IMR-90 (cell line): Measurements from ENCODE around the gene TTC7B. TPM values are rescaled to one million over a fixed set of nuclear protein-coding genes. Genes with fewer than 3 reads are reported as not detected.

ENCODE experiments used
- ATAC-seq: fragments of 200-7000 bp; cut with Tn5 transposase; 2 replicates; pipeline ENCODE4 v1.9.1; 2020; ENCODE audit warnings: low read depth, mild to moderate bottlenecking, moderate library complexity
- BruUV-seq: library from RNA; stranded (reverse); fragments of 400-500 nt; replicated peaks from 2 replicates; lab custom pipeline; 2021; lab: Mats Ljungman, UMichigan
- CTCF ChIA-PET: fragments of 300-600 bp; formaldehyde crosslinking; extraction: SDS; loops from one replicate; lab custom pipeline; 2021; ENCODE audit warnings: antibody characterized with exemption; lab: Yijun Ruan, JAX
- POLR2A ChIA-PET: fragments of 300-600 bp; sonication (Branson Sonifier 250); formaldehyde crosslinking; loops from one replicate; lab custom pipeline; 2022; ENCODE audit warnings: antibody characterized with exemption; ENCODE audit not compliant: unreplicated experiment; lab: Charles Lee
- DNase-seq: peaks from one replicate; pipeline ENCODE4 v3.0.0; 2013
- H2AFZ ChIP-seq: replicated peaks from 2 replicates; pipeline ENCODE3; 2013; ENCODE audit warnings: low read length, mild to moderate bottlenecking; ENCODE audit not compliant: poor library complexity
- H2AK5ac ChIP-seq: 2 replicates; pipeline ENCODE4 v1.6.1; 2013; ENCODE audit warnings: low read depth, low read length, inconsistent platforms
- H2AK9ac ChIP-seq: replicated peaks from 2 replicates; pipeline ENCODE3; 2013; ENCODE audit warnings: mild to moderate bottlenecking, low read depth, low read length, moderate library complexity; ENCODE audit not compliant: poor library complexity
- H2BK120ac ChIP-seq: 2 replicates; pipeline ENCODE4 v1.6.1; 2013; ENCODE audit warnings: low read depth, low read length, inconsistent platforms
- H2BK15ac ChIP-seq: 3 replicates; pipeline ENCODE4 v1.6.1; 2013; ENCODE audit warnings: low read depth, low read length, inconsistent platforms
- H2BK20ac ChIP-seq: 2 replicates; pipeline ENCODE4 v1.6.1; 2013; ENCODE audit warnings: low read depth, mild to moderate bottlenecking, inconsistent platforms, low read length, moderate library complexity
- H2BK5ac ChIP-seq: 2 replicates; pipeline ENCODE4 v1.6.1; 2013; ENCODE audit warnings: mild to moderate bottlenecking, low read depth, low read length, inconsistent platforms; ENCODE audit not compliant: poor library complexity, severe bottlenecking
- H3K14ac ChIP-seq: replicated peaks from 2 replicates; pipeline ENCODE4 v1.6.1; 2013; ENCODE audit warnings: low read depth, low read length, inconsistent platforms
- H3K18ac ChIP-seq: 2 replicates; pipeline ENCODE4 v1.6.1; 2013; ENCODE audit warnings: low read depth, low read length, control low read depth
- H3K23ac ChIP-seq: 2 replicates; pipeline ENCODE4 v1.6.1; 2013; ENCODE audit warnings: low read depth, low read length, inconsistent platforms
- H3K27ac ChIP-seq: 2 replicates; pipeline ENCODE4 v1.5.1; 2013; ENCODE audit warnings: mild to moderate bottlenecking, control low read depth, low read length; ENCODE audit not compliant: insufficient read depth
- H3K27me3 ChIP-seq: 2 replicates; pipeline ENCODE4 v1.6.1; 2013; ENCODE audit warnings: low read length; ENCODE audit not compliant: control insufficient read depth, insufficient read depth
- H3K36me3 ChIP-seq: 2 replicates; pipeline ENCODE4 v1.6.1; 2013; ENCODE audit warnings: low read length, mixed read lengths; ENCODE audit not compliant: control insufficient read depth, insufficient read depth
- H3K4ac ChIP-seq: 2 replicates; pipeline ENCODE4 v1.6.1; 2013; ENCODE audit warnings: low read depth, low read length, inconsistent platforms
- H3K4me1 ChIP-seq: 2 replicates; pipeline ENCODE4 v1.6.1; 2013; ENCODE audit warnings: low read length, mixed read lengths; ENCODE audit not compliant: control insufficient read depth, insufficient read depth
- H3K4me2 ChIP-seq: 2 replicates; pipeline ENCODE4 v1.6.1; 2013; ENCODE audit warnings: low read depth, mild to moderate bottlenecking, control low read depth, low read length, moderate library complexity
- H3K4me3 ChIP-seq: 2 replicates; pipeline ENCODE4 v1.5.1; 2013; ENCODE audit warnings: low read depth, mild to moderate bottlenecking, control low read depth, low read length, moderate library complexity; ENCODE audit not compliant: insufficient read depth
- H3K56ac ChIP-seq: 2 replicates; pipeline ENCODE4 v1.6.1; 2013; ENCODE audit warnings: low read length, inconsistent platforms; ENCODE audit not compliant: insufficient read depth; ENCODE audit errors: extremely low read depth
- H3K79me1 ChIP-seq, 2 experiments: 2 replicates each; pipeline ENCODE4 v1.6.1; 2013; ENCODE audit warnings: low read length in 2 of 2, inconsistent platforms in 1 of 2, low read depth in 1 of 2
- H3K9ac ChIP-seq: 2 replicates; pipeline ENCODE4 v1.6.1; 2013; ENCODE audit warnings: low read depth, low read length, control low read depth
- H3K9me1 ChIP-seq: 2 replicates; pipeline ENCODE4 v1.6.1; 2013; ENCODE audit warnings: low read length, inconsistent platforms; ENCODE audit not compliant: insufficient read depth
- H3K9me3 ChIP-seq: 2 replicates; pipeline ENCODE4 v1.6.1; 2013; ENCODE audit warnings: low read length; ENCODE audit not compliant: control insufficient read depth, insufficient read depth
- H4K20me1 ChIP-seq: 2 replicates; pipeline ENCODE4 v1.6.1; 2013; ENCODE audit warnings: low read length, inconsistent platforms; ENCODE audit not compliant: insufficient read depth
- H4K5ac ChIP-seq: 2 replicates; pipeline ENCODE4 v1.6.1; 2013; ENCODE audit warnings: mild to moderate bottlenecking, low read depth, low read length, control low read depth
- H4K8ac ChIP-seq, 2 experiments: 2 replicates each; pipeline ENCODE4 v1.6.1; 2013; ENCODE audit warnings: low read depth in 2 of 2, low read length in 2 of 2, control low read depth in 1 of 2, inconsistent platforms in 1 of 2
- H4K91ac ChIP-seq: 2 replicates; pipeline ENCODE4 v1.6.1; 2013; ENCODE audit warnings: low read depth, low read length, inconsistent platforms; ENCODE audit not compliant: insufficient read depth
- BHLHE40 ChIP-seq: fragments of 150-350 bp; IDR thresholded peaks from 2 replicates; pipeline ENCODE4 v1.6.1; 2016; ENCODE audit warnings: mild to moderate bottlenecking, low read depth, low read length
- CTCF ChIP-seq: conservative IDR thresholded peaks from 2 replicates; pipeline ENCODE4 v1.5.1; 2012; ENCODE audit warnings: mild to moderate bottlenecking, low read depth, low read length, improper control_type of control experiment
- MXI1 ChIP-seq: IDR thresholded peaks from 2 replicates; pipeline ENCODE4 v1.6.1; 2012; ENCODE audit warnings: low read depth, mild to moderate bottlenecking, low read length, moderate library complexity, borderline replicate concordance
- POLR2A ChIP-seq: IDR thresholded peaks from 2 replicates; pipeline ENCODE4 v1.6.1; 2012; ENCODE audit warnings: mild to moderate bottlenecking, low read depth, low read length
- SMC3 ChIP-seq: fragments of 150-350 bp; IDR thresholded peaks from 2 replicates; pipeline ENCODE4 v1.6.1; 2016; ENCODE audit warnings: low read depth, mild to moderate bottlenecking, antibody characterized with exemption, low read length, moderate library complexity
- dilution Hi-C: fragments of 300-500 bp; cut with HindIII; formaldehyde crosslinking; loops from one replicate; pipeline ENCODE4 v1.14.3; 2018; ENCODE audit warnings: low sequenced_read_pairs; ENCODE audit not compliant: unreplicated experiment
- in situ Hi-C: fragments of 300-500 bp; cut with MboI; formaldehyde crosslinking; loops from 3 replicates; pipeline ENCODE4 v1.14.3; 2019; ENCODE audit warnings: low sequenced_read_pairs, inconsistent platforms, mixed read lengths
- intact Hi-C: fragments of 100-400 bp; cut with micrococcal nuclease; formaldehyde crosslinking; loops from 2 replicates; pipeline ENCODE4 v1.10.0; 2022
- polyA plus RNA-seq, 3 experiments: library from polyadenylated mRNA; depleted of rRNA; stranded (reverse); fragments of >200 nt; gene quantifications; 2 replicates each; pipeline ENCODE4 v1.2.3, GENCODE V29; 2012; ENCODE audit warnings: low replicate concordance in 1 of 3
- total RNA-seq: library from RNA; depleted of rRNA; stranded (reverse); fragments of >200 nt; gene quantifications from 2 replicates; pipeline ENCODE4 v1.2.3, GENCODE V29; 2012

The TTC7B gene
- total and polyA plus RNA-seq, 2 of the 4 experiments (the other 2 are of a cell fraction) = 18.1 to 35.3 TPM

- Histone ChIP-seq H2AK5ac (no peak overlapping the region), H3K56ac (no peak overlapping the region), H3K9ac (no peak overlapping the region), H2AK9ac (no peak overlapping the region), H2BK20ac (no peak overlapping the region), H3K79me1 (no peaks in the 10 kb centered on the region; a peak in 1 of 4 replicates), H3K36me3 (no peaks in the 10 kb centered on the region; the same call in 1 of the 2 replicates), H2BK15ac (no peak overlapping the region), H3K18ac (no peak overlapping the region), H4K5ac (no peak overlapping the region), H4K20me1 (no peaks in the 10 kb centered on the region), H2AFZ (no peak overlapping the region), H4K8ac (no peak overlapping the region), H3K27ac (no peak overlapping the region), H3K9me1 (no peaks in the 10 kb centered on the region), H3K9me3 (peaks cover 3% of the 10 kb centered on the region; the same call in 1 of the 2 replicates), H3K27me3 (no peaks in the 10 kb centered on the region), H3K4me3 (no peak overlapping the region), H4K91ac (no peak overlapping the region), H3K4me2 (no peak overlapping the region), H2BK5ac (no peak overlapping the region), H3K23ac (no peak overlapping the region), H3K4ac (no peak overlapping the region), H3K14ac (no peak overlapping the region), H2BK120ac (no peak overlapping the region), H3K4me1 (no peaks in the 10 kb centered on the region)
- no TSS peak for BruUV-seq
- intact Hi-C loops (no loop called here), dilution Hi-C loops (no loop called here), in situ Hi-C loops (no loop called here)
- ChIA-PET CTCF (interaction anchor here (2.1 kb wide), 1 partner anchor 10 kb away, joined by 6 read pairs; no protein-coding TSS in a partner anchor), POLR2A (no interaction called here)
- no peak for ATAC-seq
- DNase-seq = no peak
- TF ChIP-seq CTCF (no peak), POLR2A (no peak), MXI1 (no peak), SMC3 (no peak), BHLHE40 (no peak)
Measured at GRCh38 chr14:90747909-90748308, 68.3 kb downstream of the TTC7B start.
